Panc1 (cell line): ENCODE results near the gene ZSCAN20.

ENCODE experiments used
- CTCF ChIP-seq: fragments of 450-650 bp; IDR thresholded peaks from 2 replicates; pipeline ENCODE4 v1.5.1; 2017; ENCODE audit warnings: mild to moderate bottlenecking
- POLR2AphosphoS5 ChIP-seq: IDR thresholded peaks from 2 replicates; pipeline ENCODE4 v1.6.1; 2012; ENCODE audit warnings: mild to moderate bottlenecking, low read depth, low read length, moderate library complexity

- TF ChIP-seq CTCF (no peak), POLR2AphosphoS5 (no peak)
These were observed 44.6 kb downstream of the ZSCAN20 start for GRCh38 chr1:33516891-33517567.
